Measurements from ENCODE around the gene POLR1G.

The POLR1G gene, protein sequence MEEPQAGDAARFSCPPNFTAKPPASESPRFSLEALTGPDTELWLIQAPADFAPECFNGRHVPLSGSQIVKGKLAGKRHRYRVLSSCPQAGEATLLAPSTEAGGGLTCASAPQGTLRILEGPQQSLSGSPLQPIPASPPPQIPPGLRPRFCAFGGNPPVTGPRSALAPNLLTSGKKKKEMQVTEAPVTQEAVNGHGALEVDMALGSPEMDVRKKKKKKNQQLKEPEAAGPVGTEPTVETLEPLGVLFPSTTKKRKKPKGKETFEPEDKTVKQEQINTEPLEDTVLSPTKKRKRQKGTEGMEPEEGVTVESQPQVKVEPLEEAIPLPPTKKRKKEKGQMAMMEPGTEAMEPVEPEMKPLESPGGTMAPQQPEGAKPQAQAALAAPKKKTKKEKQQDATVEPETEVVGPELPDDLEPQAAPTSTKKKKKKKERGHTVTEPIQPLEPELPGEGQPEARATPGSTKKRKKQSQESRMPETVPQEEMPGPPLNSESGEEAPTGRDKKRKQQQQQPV

DNA sequence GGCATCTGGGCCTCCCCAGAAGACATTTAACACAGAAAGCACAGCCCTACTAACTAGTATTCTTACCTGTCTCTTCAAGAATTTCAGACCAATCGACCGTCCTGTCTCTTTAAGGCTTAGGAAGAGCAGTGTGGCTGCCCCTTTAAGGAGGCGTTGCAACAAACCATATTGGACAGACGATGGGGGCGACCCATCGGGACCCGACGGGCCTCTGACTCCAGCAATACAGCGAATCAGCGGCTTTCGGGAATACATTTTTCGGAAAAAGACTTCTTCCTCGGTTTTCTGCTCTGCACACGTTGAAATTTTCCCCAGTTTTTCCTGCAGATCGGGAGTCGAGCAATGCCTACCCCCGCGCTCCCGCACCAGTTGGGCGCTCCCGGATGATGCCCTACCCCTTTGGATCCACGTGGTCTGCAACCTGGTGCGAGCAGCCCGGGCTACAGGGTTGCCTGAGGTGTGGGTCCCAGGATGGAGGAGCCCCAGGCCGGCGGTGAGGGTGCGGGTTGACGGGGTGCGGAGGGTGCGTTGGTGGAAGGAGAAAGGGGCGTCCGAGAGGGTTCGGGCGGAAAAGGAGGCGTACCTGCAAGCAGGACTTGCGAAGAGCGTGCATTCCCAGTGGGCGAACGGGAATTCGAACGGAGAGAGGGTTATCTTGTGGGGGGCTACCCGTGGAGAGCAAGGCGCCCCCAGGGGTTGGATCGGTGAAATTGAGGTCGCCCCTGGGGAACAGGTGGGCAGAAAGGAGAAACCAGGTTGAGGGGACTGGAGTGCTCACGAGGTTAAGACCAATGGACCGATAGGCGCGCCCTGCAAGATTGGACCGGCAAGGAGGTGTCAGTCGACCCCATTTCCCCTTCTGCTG is at the start of gene POLR1G:
Gene POLR1G (plus strand): TSS at position 419 of the 865 bp plus-strand sequence. CDS start 53 bp downstream, at position 472.
- DNase-seq = peak; percentile 85 to 90

DNA sequence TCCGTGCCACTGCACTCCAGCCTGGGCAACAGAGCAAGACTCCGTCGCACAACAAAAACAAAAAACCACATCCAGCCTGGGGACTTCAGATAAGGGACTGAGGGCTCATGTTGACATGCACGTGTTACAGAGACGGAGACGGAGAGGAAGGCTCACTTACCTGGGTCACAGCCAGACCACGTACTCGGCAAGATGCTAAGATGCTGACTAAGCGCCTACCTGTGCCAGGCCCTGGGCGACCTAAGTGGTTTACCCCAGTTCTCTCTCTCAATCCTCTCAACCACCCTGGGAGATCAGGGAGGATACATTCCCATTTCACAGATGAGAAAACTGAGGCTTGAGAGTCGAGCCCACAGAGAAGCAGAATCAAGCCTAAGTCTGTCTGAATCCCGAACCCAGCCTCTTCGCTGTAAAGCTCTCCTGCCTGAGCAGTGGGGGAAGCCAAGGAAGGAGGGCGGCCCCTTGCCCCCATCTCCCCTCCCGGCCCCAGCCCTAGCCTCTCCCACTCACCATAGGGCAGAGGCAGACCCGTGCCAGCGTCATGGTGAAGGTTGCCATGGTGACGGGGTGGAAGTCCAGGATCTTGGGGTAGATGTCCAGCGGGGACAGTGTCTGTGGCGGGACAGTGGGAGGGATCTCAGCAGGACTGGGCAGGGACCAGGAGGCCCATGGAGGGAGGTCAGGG is 49.5 kb upstream of the POLR1G start:
- no peak for DNase-seq

DNA sequence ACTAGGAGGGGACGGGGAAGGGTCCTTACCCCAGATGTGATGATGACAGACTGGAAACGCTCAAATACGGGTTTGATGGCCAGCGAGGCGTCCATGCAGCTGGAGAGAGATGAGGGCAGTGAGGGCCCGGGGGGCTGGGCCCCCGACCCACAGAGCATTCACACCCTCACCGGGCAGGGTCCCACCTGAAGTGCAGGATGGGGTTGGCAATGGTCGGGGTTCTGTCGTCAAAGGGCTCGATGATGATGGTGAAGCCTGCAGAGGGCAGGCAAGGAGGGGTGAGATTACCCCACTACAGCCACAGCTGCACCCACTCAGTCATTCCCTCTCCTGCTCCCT is 49.0 kb upstream of the POLR1G start:
- no peak for DNase-seq

DNA sequence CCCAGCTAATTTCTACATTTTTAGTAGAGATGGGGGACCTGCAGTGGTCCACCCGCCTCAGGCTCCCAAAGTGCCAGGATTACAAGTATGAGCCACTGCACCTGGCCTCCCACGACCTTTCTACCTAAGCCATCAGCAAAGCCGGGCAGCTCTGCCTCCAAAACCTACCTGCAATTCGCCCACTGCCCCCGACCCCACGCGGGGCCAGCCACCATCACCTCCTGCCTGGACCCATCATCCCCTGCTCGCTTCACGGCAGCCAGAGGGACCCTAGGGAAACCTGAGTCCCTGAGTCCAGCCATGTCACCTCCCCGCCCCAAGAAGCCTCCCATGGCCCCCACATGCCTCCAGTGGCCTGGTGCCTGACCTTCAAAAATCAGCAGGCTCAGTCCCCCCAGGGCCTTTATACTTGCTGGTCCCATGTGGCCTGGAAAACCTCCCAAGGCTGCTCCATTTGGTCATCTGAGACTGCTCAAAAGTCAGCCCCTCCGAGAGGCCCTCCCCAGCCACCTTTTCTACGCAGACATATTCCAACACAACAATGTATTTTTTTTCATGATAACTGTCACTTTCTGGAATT is 48.1 kb upstream of the POLR1G start:
- no peak for DNase-seq

DNA sequence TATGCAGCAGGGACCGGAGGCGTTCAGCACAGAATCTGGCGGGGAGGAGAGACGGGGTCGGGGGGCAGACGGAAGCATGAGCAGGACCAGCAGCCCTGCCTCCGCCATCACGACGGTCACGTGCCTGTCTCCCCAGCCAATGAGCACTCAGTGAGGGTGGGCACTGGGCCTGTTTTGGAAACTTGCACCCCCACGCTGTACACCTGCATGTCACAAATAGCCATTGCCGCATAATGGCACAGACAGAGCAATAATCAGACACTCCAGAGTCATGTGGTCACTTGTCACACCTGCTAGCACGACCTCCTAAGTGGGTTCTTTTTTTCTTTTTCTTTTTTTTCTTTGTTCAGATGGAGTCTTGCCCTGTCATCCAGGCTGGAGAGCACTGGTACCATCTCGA is 44.8 kb upstream of the POLR1G start:
- DNase-seq = no peak

DNA sequence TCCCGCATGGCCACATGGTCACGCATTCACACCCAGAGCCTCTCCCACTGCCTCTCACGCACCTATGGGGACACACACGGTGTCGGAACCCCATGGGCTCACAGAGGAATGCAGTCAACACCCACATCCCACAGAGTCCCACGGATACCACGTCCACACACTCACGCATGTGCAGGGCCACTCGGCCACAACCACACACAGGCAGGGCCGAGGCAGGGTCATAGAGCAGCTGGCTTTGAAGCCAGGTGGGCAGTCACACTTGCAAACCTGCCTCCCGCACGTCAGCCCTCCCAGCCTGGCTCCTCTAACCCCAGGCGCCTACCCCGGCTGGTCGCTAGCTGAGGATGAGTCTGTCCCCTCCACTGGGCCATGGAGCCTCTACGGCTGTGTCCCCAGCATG is 44.2 kb upstream of the POLR1G start:
- DNase-seq = no peak

DNA sequence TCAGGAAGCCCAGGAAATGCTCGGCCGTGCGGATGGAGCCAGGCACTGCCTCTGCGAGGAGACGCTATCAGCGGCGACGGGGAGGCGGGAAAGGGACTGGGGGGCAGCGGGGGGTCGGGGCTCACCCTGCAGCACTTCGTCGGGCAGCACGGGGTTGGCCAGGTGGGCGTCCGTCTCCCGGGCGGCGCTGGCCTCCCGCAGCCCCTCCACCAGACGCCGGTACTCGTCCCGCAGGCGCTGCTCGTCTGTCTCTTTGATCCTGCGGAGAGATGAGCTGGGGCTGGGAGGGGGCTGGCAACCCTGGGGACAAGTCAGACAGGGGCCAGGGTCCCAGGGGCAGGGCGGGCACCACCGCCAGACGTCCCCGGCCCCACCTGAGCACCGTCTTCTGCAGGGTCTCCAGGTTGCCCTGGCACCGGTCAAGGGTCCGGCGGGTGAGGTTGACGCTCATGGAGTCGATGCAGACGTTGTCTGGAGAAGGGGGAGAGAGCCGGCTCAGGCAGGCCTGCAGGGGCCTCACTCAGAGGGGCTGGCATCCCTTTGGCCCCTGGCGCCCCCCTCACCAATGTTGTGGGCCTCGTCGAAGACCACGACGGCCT is 42.5 kb upstream of the POLR1G start:
- DNase-seq = no peak

DNA sequence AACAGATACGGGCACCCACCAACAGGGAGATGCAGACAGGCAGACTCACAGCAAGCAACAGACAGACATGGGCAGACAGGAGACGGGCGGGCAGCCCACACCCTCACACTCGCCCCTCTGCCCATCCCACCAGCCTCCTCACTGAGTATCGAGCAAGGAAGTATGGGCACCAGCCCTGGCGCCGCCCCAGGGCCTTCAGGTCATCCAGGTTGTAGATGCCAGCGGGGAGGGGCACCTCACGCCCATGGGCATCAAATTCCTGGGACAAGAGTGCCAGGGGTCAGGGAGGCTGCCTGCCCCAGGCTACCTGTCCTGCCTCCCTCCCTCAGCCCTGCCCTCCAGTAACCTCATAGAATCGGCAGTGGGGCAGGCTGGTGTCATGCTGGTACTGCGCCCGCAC is 41.7 kb upstream of the POLR1G start:
- no peak for DNase-seq

DNA sequence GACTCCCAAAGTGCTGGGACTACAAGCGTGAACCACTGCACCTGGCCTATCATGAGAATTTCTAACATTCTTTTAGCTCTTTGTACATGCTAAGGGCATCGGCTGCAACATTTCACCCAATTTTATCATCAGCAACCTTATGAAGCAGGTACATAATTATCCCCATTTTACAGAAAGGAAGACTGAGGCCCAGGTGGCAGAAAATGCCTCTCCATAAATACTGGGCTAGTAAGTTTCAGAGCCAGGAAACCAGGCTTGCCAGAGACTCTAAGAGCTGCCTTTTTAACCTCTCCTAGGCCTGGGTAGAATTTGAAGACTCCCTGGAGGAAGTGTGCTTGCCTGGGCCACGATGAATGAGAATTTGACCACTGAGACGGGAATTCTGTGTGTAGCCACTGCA is 38.3 kb upstream of the POLR1G start:
- no peak for DNase-seq

DNA sequence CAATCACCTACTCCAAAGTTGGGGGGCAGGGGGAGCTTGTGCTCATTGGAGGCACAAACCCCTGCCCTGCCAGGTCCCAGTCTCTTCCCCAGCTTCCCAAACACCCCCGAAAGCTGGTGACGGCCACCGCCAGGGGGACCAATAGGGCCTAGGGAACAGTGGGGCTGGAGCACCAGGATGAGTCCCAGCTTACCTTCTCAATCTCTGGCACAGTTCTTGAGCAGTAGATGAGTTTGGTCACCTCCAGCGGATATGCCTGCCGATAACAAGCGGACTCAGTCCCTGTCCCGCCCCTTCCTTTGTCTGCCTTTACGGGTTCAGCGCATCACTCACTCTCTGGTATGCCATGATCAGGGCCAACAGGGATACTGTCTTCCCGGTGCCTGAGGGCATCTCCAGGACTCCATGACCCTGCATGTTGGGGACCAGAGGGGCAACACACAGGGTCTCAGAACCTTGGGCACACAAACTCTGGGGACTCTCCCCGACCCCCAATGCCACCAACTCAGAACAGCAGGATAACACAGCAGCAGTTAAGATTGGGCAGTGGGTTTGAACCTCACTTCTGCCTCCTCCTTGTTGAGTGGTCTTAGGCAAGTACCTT is 37.6 kb upstream of the POLR1G start:
- no peak for DNase-seq

DNA sequence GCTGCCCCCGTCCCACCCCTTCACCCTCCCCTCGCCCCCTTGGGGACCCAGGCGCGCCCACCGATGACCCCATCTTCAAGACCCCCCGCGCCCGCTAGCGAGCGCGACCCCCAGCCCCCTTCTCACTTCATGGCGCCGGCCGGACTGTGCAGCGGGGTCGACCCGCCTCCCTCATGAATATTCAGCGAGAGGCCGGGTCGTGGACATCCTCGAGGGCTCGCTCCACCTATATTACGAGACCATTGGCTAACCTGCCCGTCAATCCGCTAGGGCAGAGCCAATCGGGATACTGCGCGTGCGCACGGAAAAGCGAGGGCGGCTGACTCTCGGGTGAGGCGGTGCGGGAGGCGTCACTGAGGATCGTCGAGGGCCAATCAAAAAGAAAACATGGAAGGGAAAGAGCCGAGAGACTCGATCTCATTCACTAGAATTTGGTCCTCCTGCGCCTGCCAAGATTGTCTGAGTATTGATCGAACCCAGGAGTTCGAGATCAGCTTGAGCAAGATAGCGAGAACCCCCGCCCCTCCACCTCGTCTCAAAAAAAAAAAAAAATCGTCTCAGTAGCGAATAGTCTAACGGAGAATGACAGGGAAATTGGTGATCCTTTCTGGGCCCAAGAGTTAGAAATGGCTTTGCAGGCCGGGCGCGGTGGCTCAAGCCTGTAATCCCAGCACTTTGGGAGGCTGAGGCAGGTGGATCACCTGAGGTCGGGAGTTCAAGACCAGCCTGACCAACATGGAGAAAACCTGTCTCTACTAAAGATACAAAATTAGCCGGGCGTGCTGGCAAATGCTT is 35.8 kb upstream of the POLR1G start, which contains the start of gene ERCC2:
Gene ERCC2 (minus strand): TSS at position 164 of the 795 bp plus-strand sequence. CDS start 33 bp downstream, at position 131.
- DNase-seq = peak; percentile 98 to 100

DNA sequence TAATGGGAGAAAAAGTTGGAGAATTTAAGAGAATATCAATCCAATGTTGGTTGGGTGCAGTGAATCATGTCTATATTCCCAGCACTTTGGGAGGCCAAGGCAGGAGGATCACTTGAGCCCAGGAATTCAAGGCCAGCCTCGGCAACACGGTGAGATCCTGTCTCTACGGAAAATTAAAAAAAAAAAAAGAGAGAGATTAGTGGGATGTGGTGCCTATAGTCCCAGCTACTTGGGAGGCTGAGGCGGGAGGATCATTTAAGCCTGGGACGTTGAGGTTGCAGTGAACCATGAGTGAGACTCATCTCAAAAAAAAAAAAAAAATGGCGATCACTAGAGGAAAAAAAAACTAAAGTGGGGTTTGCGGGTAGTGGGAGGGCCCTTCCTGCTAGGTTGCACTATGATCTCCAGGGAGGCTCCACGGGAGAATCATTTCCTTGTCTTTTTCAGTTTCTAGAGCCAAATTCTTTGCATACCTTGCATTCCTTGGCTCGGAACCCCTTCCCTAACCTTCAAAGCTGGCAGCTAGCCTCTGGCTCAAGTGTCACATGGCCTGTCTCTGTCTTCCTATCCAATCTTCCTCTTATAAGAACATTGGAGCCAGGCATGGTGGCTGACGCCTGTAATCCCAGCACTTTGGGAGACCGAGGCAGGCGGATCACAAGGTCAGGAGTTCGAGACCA is 30.3 kb upstream of the POLR1G start:
- no peak for DNase-seq

DNA sequence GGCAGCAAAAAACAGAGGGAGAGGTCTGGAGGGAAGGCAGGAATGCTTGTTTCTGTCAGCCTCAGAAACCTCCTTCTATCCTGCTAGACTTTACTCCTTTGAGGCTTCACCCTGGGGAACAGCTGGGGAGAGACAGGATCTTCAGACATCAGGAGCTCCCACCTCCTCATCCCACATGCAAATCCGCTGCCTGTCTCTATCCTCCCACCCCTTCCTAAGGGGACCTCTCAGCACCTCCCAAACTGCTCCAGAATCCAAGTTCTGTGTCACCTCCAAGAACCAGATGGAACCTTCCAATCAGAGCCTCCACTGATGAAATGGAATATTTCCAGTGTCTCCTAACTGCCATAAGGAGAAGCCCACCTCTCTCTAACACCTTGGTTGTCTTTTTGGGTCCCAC is 26.3 kb upstream of the POLR1G start:
- no peak for DNase-seq

DNA sequence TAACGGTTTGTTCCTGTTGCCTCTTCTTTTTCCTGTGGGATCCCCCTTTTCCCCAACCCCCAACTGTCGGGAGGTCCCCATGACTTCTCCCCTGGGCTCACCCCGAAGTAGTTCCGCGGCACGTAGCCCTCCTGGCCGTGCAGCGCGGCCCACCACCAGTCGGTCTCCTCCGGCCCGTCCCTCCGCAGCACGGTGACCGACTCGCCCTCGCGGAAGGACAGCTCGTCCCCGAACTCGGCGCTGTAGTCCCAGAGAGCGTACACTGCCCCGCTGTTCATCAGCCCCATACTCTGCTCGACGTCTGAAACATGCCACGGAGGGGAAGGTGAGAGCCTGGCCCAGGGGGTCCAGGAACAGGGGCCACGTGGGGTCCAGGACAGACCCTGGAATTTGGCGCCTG is 24.0 kb upstream of the POLR1G start:
- DNase-seq = no peak

DNA sequence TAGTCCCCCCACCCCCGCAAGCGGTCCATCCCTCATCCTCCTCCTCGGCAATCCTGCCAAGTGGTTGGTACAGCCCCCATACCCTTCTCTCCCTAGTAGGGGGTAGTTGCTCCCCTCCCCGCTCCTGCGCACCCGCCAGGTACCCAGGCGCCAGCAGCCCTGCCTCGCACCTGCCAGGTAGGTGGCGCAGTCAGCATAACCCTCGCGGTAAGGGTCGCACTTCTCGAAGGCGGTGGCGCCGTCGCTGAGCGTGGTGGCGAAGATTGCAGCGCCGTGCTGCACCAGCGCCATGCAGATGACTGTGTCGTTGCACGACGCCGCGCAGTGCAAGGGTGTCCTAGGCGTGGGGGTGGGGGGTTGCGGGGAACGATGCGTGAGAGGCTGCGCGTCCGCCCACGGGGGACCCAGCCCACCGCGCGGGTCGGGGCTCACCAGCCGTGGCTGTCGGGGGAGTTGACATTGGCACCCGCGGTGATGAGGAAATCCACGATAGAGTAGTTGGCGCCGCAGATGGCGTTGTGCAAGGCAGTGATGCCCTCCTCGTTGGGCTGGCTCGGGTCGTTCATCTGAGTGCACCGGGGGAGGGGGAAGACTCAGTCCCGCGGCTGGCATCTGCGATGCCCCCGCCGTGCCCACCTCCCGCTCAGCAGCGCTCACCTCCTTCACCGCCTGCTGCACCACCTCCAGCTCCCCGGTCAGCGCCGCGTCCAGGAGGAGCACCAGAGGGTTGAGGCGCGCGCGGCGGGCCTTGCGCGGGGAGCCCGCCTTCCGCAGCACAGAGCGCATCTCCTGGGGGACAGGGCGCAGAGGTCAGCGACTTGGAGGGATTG is 20.8 kb upstream of the POLR1G start:
- peak; percentile 55 to 77 for DNase-seq

DNA sequence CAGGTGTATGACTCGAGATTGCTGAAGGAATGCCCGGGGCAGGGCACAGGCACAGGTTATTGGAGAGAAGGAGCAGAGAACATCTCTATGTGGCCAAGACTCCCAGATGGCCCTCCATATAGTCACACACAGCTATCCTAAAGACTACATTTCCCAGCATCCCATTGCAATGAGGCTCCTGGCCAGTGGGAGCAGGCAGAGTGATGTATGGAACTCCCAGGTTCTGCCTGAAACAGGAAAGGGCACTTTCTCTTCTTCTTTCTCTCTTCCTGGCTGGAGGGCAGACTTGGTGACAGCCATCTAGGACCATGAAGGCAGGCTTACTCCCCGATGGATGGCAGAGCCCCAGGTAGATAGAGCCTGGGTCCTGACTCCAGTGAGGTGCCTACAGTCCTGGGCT is 15.1 kb upstream of the POLR1G start:
- DNase-seq = no peak

DNA sequence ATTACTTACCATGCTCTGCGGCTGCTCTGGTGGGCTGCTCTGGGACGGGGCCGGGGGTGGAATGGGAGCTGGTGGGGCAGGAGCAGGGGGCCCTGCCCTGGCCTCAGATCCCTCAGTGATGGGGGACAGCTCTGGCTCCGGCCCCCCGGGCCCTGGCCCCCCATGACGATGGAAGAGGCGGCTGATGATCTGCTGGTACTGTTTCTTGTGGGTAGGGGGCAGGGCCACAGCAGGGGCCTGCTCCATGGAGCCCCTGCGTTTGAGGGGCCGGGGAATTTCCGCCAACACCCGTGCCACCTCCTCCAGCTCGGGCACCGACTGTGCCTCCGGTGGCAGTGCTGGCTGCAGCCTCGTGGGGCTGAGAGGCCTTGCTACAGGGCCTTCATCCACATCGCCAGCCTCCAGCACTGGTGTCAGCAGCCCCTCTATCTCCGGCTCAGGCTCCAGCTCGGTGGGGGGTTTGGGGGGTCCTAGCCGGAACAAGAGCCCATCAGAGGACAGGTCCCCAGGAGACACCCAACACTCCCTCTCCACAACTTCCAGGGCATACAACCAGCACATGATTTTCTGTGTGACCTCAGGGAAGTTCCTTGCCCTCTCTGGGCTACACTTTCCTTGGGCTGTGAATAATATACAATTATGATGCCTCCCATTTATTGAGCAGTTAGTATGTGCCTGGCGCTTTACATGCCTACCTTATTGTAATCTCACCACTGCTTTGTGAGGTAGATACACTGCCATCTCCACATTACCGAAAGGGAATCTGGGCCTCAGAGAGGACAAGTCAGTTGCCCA is 14.4 kb upstream of the POLR1G start:
- DNase-seq = no peak

DNA sequence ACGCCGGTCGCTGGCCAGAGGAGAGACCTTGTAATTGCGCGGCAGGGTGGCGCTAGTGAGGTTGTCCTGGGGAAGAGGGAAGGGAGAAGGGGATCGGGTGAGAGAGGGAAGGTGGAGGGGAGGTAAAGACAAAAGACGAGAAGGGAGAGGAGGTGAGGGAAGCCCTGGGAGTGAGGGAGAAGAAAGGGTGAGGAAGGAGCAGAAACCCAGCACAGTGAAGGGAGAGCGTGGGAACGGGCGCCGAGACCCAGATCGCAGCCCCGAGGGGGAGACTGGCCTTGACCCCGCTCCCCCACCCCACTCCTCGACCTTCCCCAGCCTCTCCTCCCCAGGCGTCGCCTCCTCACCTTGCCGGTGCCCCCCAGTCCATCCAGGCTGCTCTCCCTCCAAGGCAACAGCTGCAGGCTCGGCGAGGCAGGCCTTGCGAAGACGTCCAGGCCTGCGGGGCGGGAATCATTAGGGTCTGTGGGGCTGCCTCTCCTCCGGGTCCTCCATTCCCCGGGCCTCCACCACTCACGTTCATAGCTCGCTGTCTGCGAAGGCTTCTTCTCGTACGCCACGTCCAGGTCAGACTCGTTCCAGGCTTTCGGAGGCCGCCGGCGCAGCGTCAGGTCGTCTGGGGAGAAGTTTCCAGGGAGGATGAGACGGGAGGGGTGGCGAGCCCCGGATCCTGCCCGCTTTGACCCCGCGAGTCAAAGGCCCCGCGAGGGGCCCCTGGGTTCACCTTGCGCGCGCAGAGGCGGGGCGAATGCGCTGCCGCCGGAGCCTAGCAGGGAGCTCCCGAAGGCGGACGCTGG is 10.4 kb upstream of the POLR1G start:
- DNase-seq = no peak
